H1 (cell line): ENCODE results near the gene KCNMA1. TPM values are rescaled to one million over a fixed set of nuclear protein-coding genes. Genes with fewer than 3 reads are reported as not detected.
"Not testable (repeated sequence)": the region's sequence is repeated elsewhere in the genome, so short reads cannot be mapped to it uniquely, and the experiment has no call there.

ENCODE experiments used
- CTCF ChIA-PET: fragments of 300-600 bp; sonication (Branson Sonifier 250); formaldehyde crosslinking; loops from one replicate; lab custom pipeline; 2021; ENCODE audit not compliant: partially characterized antibody; lab: Charles Lee
- POLR2A ChIA-PET: fragments of 300-600 bp; sonication (Branson Sonifier 250); formaldehyde crosslinking; loops from one replicate; lab custom pipeline; 2021; ENCODE audit warnings: inconsistent platforms; ENCODE audit not compliant: partially characterized antibody; lab: Charles Lee
- DNase-seq, 2 experiments: peaks; one replicate each; pipeline versions ENCODE4 v3.0.0 to v3.0.0-alpha.2; 2010 to 2022; ENCODE audit warnings: low spot score in 2 of 2, low read depth in 1 of 2, mixed read lengths in 1 of 2
- FAIRE-seq: peaks from 2 replicates; lab custom pipeline; 2011; peaks lifted over from hg19 to GRCh38; lab: Jason Lieb, UNC
- H2AFZ ChIP-seq: 2 replicates; pipeline ENCODE4 v1.8.1; 2012; ENCODE audit warnings: low read length, inconsistent platforms
- H2AK5ac ChIP-seq: 2 replicates; pipeline ENCODE4 v1.6.1; 2013; ENCODE audit warnings: low read depth, low read length
- H2BK120ac ChIP-seq: replicated peaks from 2 replicates; pipeline ENCODE3; 2013; ENCODE audit warnings: low read depth, low read length, inconsistent platforms
- H2BK12ac ChIP-seq: 2 replicates; pipeline ENCODE4 v1.6.1; 2013; ENCODE audit warnings: low read depth, low read length
- H2BK15ac ChIP-seq: 2 replicates; pipeline ENCODE4 v1.6.1; 2013; ENCODE audit warnings: low read length
- H2BK20ac ChIP-seq: 2 replicates; pipeline ENCODE4 v1.6.1; 2013; ENCODE audit warnings: low read length
- H2BK5ac ChIP-seq: 2 replicates; pipeline ENCODE4 v1.6.1; 2013; ENCODE audit warnings: low read depth, low read length
- H3K14ac ChIP-seq: 2 replicates; pipeline ENCODE4 v1.6.1; 2013; ENCODE audit warnings: inconsistent platforms; ENCODE audit not compliant: insufficient read length
- H3K18ac ChIP-seq: 2 replicates; pipeline ENCODE4 v1.6.1; 2013; ENCODE audit warnings: low read length; ENCODE audit errors: extremely low read depth
- H3K23ac ChIP-seq: 2 replicates; pipeline ENCODE4 v1.6.1; 2013; ENCODE audit warnings: inconsistent platforms; ENCODE audit not compliant: insufficient read length
- H3K23me2 ChIP-seq: 2 replicates; pipeline ENCODE4 v1.6.1; 2013; ENCODE audit warnings: low read depth, low read length
- H3K27ac ChIP-seq: 2 replicates; pipeline ENCODE4 v1.6.1; 2011; ENCODE audit warnings: low read depth, low read length, inconsistent platforms
- H3K27me3 ChIP-seq, 4 experiments: replicated peaks in 1 of 4; 1 replicate in 1 of 4; 2 replicates in 3 of 4; pipeline versions ENCODE4 v1.6.1 to v1.8.1; 2011 to 2013; ENCODE audit warnings: low read length in 3 of 4, mild to moderate bottlenecking in 3 of 4, inconsistent platforms in 2 of 4, mixed read lengths in 2 of 4, moderate library complexity in 1 of 4; ENCODE audit not compliant: control insufficient read depth in 3 of 4, insufficient read depth in 3 of 4; ENCODE audit errors: extremely low read depth in 1 of 4
- H3K36me3 ChIP-seq, 4 experiments: 2 replicates each; pipeline versions ENCODE4 v1.6.1 to v1.8.1; 2011 to 2013; ENCODE audit warnings: mild to moderate bottlenecking in 4 of 4, low read length in 3 of 4, moderate library complexity in 2 of 4, control low read depth in 1 of 4, inconsistent platforms in 1 of 4; ENCODE audit not compliant: insufficient read depth in 4 of 4, control insufficient read depth in 2 of 4
- H3K4ac ChIP-seq: replicated peaks from 2 replicates; pipeline ENCODE3; 2013; ENCODE audit warnings: low read length, low read depth, mixed read lengths, inconsistent platforms; ENCODE audit not compliant: insufficient read length
- H3K4me1 ChIP-seq, 4 experiments: replicated peaks in 1 of 4; 1 replicate in 1 of 4; 2 replicates in 3 of 4; pipeline versions ENCODE4 v1.6.1 to v1.8.1; 2011 to 2013; ENCODE audit warnings: low read length in 3 of 4, inconsistent platforms in 2 of 4, mixed read lengths in 1 of 4; ENCODE audit not compliant: insufficient read depth in 4 of 4, control insufficient read depth in 3 of 4
- H3K4me2 ChIP-seq, 2 experiments: 2 replicates each; pipeline versions ENCODE4 v1.6.1 to v1.8.1; 2011 to 2013; ENCODE audit warnings: low read depth in 2 of 2, low read length in 2 of 2, control low read depth in 1 of 2, inconsistent platforms in 1 of 2, mild to moderate bottlenecking in 1 of 2; ENCODE audit not compliant: insufficient read depth in 1 of 2
- H3K4me3 ChIP-seq, 4 experiments: fragments of 200-600, 300-600 bp in 1 of 4; sonication (generic), shearing (Covaris generic), sonication (Bioruptor Twin) in 1 of 4; 2 replicates each; pipeline versions ENCODE4 v1.5.1 to v1.8.1; 2011 to 2016; ENCODE audit warnings: low read length in 4 of 4, low read depth in 3 of 4, control low read depth in 2 of 4, inconsistent platforms in 2 of 4, mild to moderate bottlenecking in 2 of 4, mixed read lengths in 1 of 4, moderate library complexity in 1 of 4; ENCODE audit not compliant: insufficient read depth in 2 of 4; ENCODE audit errors: extremely low read depth in 1 of 4
- H3K56ac ChIP-seq: replicated peaks from 2 replicates; pipeline ENCODE3; 2013; ENCODE audit warnings: low read depth, mild to moderate bottlenecking, mixed read lengths, low read length, inconsistent platforms; ENCODE audit not compliant: insufficient read length
- H3K79me1 ChIP-seq: 2 replicates; pipeline ENCODE4 v1.6.1; 2013; ENCODE audit warnings: low read depth, low read length, control low read depth
- H3K79me2 ChIP-seq, 2 experiments: 2 replicates each; pipeline versions ENCODE4 v1.6.1 to v1.8.1; 2012 to 2013; ENCODE audit warnings: low read length in 2 of 2, mild to moderate bottlenecking in 2 of 2, inconsistent platforms in 1 of 2; ENCODE audit not compliant: insufficient read depth in 2 of 2, control insufficient read depth in 1 of 2
- H3K9ac ChIP-seq, 4 experiments: replicated peaks in 1 of 4; 1 replicate in 1 of 4; 2 replicates in 3 of 4; pipeline versions ENCODE4 v1.6.1 to v1.8.1; 2011 to 2013; ENCODE audit warnings: low read depth in 3 of 4, low read length in 3 of 4, control low read depth in 2 of 4, mild to moderate bottlenecking in 2 of 4, moderate library complexity in 2 of 4, inconsistent platforms in 1 of 4; ENCODE audit errors: extremely low read depth in 1 of 4
- H3K9me3 ChIP-seq, 2 experiments: 2 replicates each; pipeline versions ENCODE4 v1.6.1 to v1.8.1; 2012 to 2013; ENCODE audit warnings: mild to moderate bottlenecking in 2 of 2, moderate library complexity in 2 of 2, control low read depth in 1 of 2, inconsistent platforms in 1 of 2, low read depth in 1 of 2, low read length in 1 of 2, mixed read lengths in 1 of 2; ENCODE audit not compliant: insufficient read depth in 2 of 2
- H4K20me1 ChIP-seq, 2 experiments: replicated peaks in 1 of 2; 2 replicates each; pipeline versions ENCODE3 to v1.8.1; 2011 to 2013; ENCODE audit warnings: inconsistent platforms in 2 of 2, low read length in 2 of 2, mild to moderate bottlenecking in 1 of 2; ENCODE audit not compliant: insufficient read depth in 2 of 2, control insufficient read depth in 1 of 2
- H4K5ac ChIP-seq: 2 replicates; pipeline ENCODE4 v1.6.1; 2013; ENCODE audit warnings: low read length, low read depth, mixed read lengths, inconsistent platforms; ENCODE audit not compliant: insufficient read length
- H4K8ac ChIP-seq: 2 replicates; pipeline ENCODE4 v1.8.0; 2013; ENCODE audit warnings: mild to moderate bottlenecking, moderate library complexity, low read length, inconsistent platforms; ENCODE audit not compliant: insufficient read depth; ENCODE audit errors: extremely low read depth
- H4K91ac ChIP-seq: replicated peaks from 2 replicates; pipeline ENCODE3; 2013; ENCODE audit warnings: low read length, mixed read lengths, inconsistent platforms; ENCODE audit not compliant: insufficient read length
- polyA plus RNA-seq, 7 experiments: library from polyadenylated mRNA; depleted of rRNA in 3 of 7; stranded (reverse) in 5 of 7; unstranded in 2 of 7; fragments of >200 nt in 5 of 7; fragments of 200-250 nt in 2 of 7; gene quantifications; 1 replicate in 5 of 7; 2 replicates in 1 of 7; 4 replicates in 1 of 7; pipeline versions ENCODE4 v1.2.1 to v1.2.3, GENCODE V29; 2011 to 2013; ENCODE audit warnings: missing spikeins in 2 of 7, mixed read lengths in 2 of 7
- total RNA-seq: library from RNA; stranded (reverse); fragmentation: NEBNext Ultra II Directional; extraction: Animal tissue kit (Norgen Biotek cat#: 25700); gene quantifications from 2 replicates; pipeline ENCODE4 v1.2.1, GENCODE V29; 2021

Gene KCNMA1
- total and polyA plus RNA-seq, 2 of the 8 experiments (the other 6 are each of a cell fraction or from before 2014, with no cell fraction given) = 10.2 to 11.1 TPM

DNA sequence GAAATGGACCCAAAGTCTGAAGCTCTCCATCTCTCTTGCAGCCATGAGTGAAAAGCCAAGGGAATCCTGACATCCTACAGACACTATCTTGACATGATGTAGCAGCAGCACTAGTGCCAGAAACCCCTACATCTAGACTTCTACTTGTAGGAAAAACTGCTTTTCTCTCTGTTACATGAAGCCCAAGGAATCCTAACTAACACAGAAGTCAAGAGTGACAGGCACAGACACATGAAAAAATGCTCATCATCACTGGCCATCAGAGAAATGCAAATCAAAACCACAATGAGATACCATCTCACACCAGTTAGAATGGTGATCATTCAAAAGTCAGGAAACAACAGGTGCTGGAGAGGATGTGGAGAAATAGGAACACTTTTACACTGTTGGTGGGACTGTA lies 297.7 kb downstream of the KCNMA1 start:
- H4K20me1 ChIP-seq, H2AFZ ChIP-seq, H3K27ac ChIP-seq, H3K4me3 ChIP-seq, H3K4me1 ChIP-seq, H3K4ac ChIP-seq, H4K8ac ChIP-seq, POLR2A ChIA-PET, H4K91ac ChIP-seq, H2BK120ac ChIP-seq, H3K79me2 ChIP-seq, H3K79me1 ChIP-seq, H3K23me2 ChIP-seq, H3K36me3 ChIP-seq, H2BK15ac ChIP-seq, H2BK20ac ChIP-seq, H3K23ac ChIP-seq, H3K18ac ChIP-seq, H3K56ac ChIP-seq, DNase-seq, H3K9me3 ChIP-seq, H3K27me3 ChIP-seq, H2BK5ac ChIP-seq, H3K14ac ChIP-seq, H3K9ac ChIP-seq, H4K5ac ChIP-seq, H2AK5ac ChIP-seq, H2BK12ac ChIP-seq, H3K4me2 ChIP-seq, FAIRE-seq: not testable (repeated sequence)
- CTCF ChIA-PET = interaction anchor here (0.8 to 1.0 kb wide), 4 partner anchors 12 to 166 kb away, joined by 3 to 4 read pairs (median 3); no protein-coding TSS in a partner anchor
